Activated T-cell treated with anti-CD3 and anti-CD28 coated beads for 4 hours (primary cell): ENCODE results near the gene ARHGAP24.
"Not testable (repeated sequence)": the region's sequence is repeated elsewhere in the genome, so short reads cannot be mapped to it uniquely, and the experiment has no call there.

ENCODE experiments used
- DNase-seq: peaks from one replicate; pipeline ENCODE4 v3.0.0-alpha.2; 2020

The ARHGAP24 gene

DNA sequence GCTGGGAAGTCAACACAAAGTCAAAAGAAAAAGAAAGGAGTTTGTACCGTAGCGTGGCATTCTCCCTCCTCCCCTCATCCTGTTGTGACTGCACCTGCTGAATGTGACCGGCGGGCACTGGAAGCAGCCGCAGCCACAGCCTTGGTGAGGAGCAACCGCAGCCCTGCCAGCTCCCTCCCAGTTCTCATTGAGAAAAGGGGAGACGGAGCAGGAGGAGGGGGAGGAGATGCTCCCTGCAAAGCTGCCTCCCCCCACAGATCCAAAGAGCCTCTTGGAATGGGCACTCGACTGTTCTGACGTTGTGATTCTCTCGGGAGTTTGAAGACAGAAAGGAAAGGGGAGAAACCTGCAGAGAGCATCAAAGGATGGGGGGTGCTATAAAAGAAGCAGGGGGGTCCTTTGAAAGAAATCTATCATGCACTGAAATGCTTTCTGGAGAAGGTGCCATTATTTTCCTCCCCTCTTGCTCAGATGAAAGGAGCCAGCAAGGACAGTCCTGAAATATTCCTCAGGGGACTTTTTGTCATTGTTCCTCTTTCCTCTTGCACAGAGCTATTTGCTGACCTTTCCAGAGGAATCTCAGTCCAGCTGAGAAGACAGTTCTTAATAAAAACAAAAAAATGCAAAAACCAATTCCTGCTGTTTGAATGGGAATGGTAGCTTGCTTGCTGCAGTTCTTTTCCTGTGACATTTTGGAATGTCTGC, 455.2 kb downstream of the ARHGAP24 start:
- no peak for DNase-seq

GRCh38 chr4:85932500-85933290, 457.7 kb downstream of the ARHGAP24 start:
- no peak for DNase-seq

DNA sequence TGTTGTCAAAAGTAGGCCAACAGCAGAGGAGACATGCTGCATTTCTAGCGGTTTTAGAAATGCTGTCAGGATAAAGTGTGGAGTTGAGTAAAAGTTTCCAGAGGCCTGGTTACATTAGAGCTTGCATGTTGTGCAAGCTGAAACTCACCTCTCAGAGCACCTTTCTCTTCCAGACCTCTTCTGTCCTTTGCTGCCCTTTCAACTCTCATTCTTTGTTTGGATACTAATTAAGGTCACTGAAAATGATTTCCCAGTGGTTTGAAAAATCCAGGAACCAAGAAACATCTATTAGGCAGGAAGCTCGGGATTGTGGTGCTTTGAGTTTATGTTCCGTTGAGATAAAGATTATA, 458.3 kb downstream of the ARHGAP24 start:
- no peak for DNase-seq

GRCh38 chr4:85937507-85937906, 462.6 kb downstream of the ARHGAP24 start:
- DNase-seq, result no peak

GRCh38 chr4:85938062-85938461, 463.1 kb downstream of the ARHGAP24 start:
- no peak for DNase-seq

DNA sequence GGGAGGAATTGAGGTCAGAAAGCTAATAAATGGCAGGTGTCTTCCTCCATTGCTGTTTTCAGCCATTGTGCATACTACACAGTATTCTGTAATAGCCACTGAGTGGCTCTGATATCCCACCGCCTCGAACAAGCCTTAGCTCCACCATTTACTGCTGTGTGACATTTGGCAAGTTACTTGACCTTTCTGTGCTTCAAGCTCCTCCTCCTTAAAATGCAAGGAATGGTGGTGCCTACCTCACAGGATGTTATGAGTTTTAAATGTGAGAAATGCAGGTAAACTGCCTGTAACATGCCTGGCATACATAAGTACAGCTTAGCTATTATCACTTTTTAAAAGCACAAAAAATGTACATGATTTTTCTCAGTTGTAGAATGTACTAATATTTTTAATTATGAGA, 464.0 kb downstream of the ARHGAP24 start:
- no peak for DNase-seq

- no peak for DNase-seq
These were observed 464.6 kb downstream of the ARHGAP24 start for GRCh38 chr4:85939595-85939994.

DNA sequence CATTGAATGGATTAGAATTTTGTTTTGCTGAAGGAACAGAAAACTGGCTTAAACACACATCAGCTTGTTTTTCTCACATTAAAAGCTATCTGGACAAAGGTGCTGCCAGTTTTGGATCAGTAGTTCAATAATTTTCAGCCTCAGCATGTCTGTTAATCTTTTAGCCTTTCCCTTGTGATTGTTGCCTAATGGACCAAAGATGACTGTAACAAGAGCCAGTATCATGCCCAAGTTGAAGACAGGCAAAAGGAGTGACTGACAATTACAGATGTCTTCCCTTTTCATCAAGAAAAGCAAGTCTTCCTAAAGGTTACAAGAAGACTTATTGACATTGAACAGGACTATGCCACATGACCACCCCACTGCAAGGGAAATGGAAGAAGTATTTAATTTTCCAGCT, 465.2 kb downstream of the ARHGAP24 start:
- no peak for DNase-seq

- DNase-seq, result no peak
These were observed 467.2 kb downstream of the ARHGAP24 start for GRCh38 chr4:85942107-85942506.

GRCh38 chr4:85946821-85947220, 471.9 kb downstream of the ARHGAP24 start:
- no peak for DNase-seq

DNA sequence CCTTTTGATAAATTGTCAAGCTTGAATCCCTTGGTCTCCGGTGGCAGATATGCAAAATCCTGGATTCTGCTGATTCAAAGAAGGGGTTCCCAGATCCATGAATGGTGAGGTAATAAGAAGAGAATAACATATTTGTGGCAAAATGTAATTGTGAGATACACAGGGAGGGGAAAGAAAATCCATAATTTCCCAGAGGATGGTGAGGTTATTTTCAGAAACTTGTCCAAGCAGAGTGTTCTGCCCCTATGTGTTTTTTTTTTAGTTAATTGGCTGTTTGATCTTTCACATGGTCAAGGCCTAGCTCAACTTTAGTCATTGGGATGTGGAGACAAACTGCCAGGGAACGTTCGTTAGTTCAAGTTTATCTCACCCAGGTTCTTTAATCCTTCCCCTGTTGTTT, 476.1 kb downstream of the ARHGAP24 start:
- DNase-seq, result no peak

- DNase-seq, result no peak
These were observed 477.6 kb downstream of the ARHGAP24 start for GRCh38 chr4:85952528-85952927.

DNA sequence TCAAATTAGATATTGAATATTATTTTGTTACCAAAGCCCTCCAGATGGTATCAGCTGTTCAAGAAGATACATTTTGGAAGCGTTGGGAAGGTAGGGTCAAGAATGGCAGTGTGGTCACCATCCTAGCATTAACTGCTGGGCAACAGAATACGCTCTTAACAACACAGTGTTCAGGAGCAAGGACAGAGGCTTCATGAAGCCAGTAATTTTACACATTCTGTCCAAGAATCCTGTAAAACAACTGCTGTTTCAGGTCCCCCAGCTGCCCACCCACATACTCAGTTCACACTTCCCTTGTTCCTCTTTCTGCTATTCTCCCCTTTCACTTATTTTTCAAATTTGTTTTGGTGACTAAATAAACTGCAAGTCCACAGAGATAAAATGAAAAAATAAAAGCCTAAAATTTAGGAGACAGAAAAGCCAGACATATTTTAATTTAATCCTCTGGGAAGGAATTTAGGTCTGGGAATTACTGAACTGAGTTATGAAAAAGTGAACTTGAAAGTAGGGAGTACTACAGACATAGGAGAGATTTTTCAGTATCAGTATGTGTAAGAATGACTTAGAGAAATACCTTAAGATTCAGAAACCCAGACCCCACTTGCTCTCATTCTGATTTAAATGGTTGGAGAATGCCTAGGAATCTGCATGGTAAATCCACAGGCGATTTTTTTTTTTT, 478.2 kb downstream of the ARHGAP24 start:
- DNase-seq, result no peak

DNA sequence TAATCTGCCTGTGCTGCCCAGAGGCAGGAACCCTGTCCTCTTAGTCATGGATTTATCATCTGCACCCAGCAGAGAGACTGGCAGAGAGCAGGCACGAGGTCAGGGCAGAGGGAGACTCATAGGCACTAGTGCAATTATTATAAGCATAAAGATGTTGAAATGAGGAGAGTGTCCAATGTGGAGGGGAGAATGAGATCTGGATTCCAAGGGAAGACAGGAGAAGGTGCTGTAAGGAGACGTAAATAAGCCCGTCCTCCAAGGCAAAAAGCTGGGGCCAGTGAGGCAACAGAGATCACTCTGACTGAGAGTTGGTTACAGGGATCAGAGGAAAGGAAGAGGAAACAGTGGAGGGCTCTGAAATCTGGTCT, 478.7 kb downstream of the ARHGAP24 start:
- no peak for DNase-seq

DNA sequence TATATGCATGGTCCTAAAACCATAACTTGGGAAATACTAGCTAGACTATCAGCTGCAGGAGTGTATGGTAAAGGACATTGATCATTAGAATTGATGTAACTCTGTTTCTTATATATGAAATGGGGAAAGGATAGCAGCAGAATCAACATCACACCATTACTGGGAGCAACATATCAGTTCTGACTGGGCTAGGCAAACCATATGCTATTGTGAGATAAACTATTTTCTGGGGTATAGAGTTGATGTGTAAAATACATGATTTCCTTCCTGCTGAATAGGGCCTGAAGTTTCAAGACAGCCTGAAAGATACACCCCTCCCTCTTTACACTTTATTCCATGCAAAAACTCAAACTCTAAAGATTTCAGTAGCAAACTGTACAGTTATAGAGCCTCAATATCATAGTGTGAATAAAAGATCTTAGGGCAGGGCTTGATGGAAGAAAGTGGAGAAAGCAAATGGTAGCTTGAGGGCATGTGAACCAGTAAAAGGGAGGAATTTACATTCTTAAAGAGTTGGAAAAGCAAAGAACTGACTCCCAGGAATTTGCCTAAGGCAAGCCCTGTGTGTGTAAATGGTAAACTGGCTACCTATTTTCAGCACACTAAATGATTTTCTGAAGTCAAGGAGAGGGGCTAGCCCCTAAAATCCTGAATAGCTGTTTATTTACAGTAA, 480.8 kb downstream of the ARHGAP24 start:
- no peak for DNase-seq

DNA sequence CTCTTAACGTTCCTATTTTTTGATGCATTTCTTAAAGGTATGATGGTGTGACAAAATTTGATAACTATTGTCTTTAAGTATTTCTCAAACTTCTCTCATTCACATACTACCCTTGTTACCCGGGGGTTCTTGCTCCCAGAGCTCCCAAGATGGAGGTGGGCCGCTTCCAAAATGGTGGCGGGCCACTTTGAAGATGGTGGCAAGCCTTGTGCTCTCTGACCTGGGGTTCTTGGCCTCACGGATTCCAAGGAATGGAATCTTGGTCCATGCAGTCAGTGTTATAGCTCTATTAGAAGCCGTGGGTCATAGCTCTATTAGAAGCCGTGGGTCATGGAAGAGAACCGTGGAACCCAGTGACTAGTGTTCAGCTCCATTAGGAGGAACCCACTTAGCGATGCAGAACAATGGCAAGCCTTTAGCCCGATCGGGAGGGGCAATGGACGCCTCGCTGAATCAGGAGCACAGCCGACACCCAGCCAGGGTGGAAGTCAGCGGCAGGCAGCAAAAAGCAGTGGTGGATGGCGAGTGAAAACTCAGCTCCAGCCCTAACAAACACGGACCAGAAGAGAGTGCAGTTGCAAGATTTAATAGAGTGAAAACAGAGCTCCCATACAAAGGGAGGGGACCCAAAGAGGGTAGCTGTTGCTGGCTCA, 481.5 kb downstream of the ARHGAP24 start:
- DNase-seq, result no peak

GRCh38 chr4:85961887-85962286, 486.9 kb downstream of the ARHGAP24 start:
- no peak for DNase-seq

DNA sequence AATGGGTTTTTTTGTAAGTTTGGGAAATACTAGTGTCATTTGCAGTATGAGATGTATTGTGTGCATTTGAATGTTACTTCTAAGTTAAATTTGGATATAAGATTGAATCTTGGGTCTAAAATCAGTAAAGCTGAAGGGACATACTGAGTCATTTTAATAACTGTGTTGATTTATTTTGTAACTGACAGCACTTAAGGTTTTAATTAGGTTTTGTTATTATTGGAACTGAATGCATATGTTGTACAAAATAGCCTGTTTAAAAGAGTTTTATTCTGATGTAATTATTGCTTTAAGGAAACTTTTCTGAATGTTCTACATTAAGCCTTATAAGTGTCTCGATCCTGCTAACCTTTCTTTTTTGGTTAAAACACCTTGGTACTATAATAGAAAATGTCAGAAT, 488.3 kb downstream of the ARHGAP24 start:
- no peak for DNase-seq

- no peak for DNase-seq
These were observed 489.3 kb downstream of the ARHGAP24 start for GRCh38 chr4:85964298-85964697.

GRCh38 chr4:85965017-85965416, 490.1 kb downstream of the ARHGAP24 start:
- DNase-seq, result not testable (repeated sequence)

GRCh38 chr4:85965529-85965928, 490.6 kb downstream of the ARHGAP24 start:
- no peak for DNase-seq

- DNase-seq, result no peak
These were observed 491.4 kb downstream of the ARHGAP24 start for GRCh38 chr4:85966373-85966772.

GRCh38 chr4:85967872-85968271, 492.9 kb downstream of the ARHGAP24 start:
- no peak for DNase-seq
